HepG2 (cell line): ENCODE data around the gene SLC24A4. TPM values are rescaled to one million over a fixed set of nuclear protein-coding genes. Genes with fewer than 3 reads are reported as not detected.

Experiments
- MED1 ChIP-seq: sonication (generic); formaldehyde crosslinking; IDR thresholded peaks from 2 replicates; pipeline ENCODE4 v1.4.0; 2020; ENCODE audit warnings: missing genetic modification reagents
- ZBTB20 ChIP-seq: sonication (generic); formaldehyde crosslinking; IDR thresholded peaks from 2 replicates; pipeline ENCODE4 v1.8.1; 2023; ENCODE audit warnings: missing genetic modification reagents, low read depth, mild to moderate bottlenecking, borderline replicate concordance
- ZBTB26 ChIP-seq: IDR thresholded peaks from 2 replicates; pipeline ENCODE4 v1.6.1; 2016; ENCODE audit warnings: missing compliant biosample characterization, missing genetic modification reagents, borderline replicate concordance
- ZBTB38 ChIP-seq: sonication (generic); formaldehyde crosslinking; IDR thresholded peaks from 2 replicates; pipeline ENCODE4 v1.5.1; 2020; ENCODE audit warnings: mild to moderate bottlenecking, missing genetic modification reagents
- ZFP1 ChIP-seq: IDR thresholded peaks from 2 replicates; pipeline ENCODE4 v1.6.1; 2016
- ZMYM3 ChIP-seq: sonication (generic); formaldehyde crosslinking; IDR thresholded peaks from 2 replicates; pipeline ENCODE4 v1.5.1; 2020; ENCODE audit warnings: mild to moderate bottlenecking, missing genetic modification reagents
- ZNF510 ChIP-seq: sonication (generic); formaldehyde crosslinking; IDR thresholded peaks from 2 replicates; pipeline ENCODE4 v1.4.0; 2020; ENCODE audit warnings: low read depth, mild to moderate bottlenecking, missing genetic modification reagents
- ZNF577 ChIP-seq: sonication (generic); formaldehyde crosslinking; IDR thresholded peaks from 2 replicates; pipeline ENCODE4 v1.4.0; 2020; ENCODE audit warnings: mild to moderate bottlenecking, low read depth, missing genetic modification reagents, borderline replicate concordance
- ZNF784 ChIP-seq: sonication (generic); formaldehyde crosslinking; IDR thresholded peaks from 2 replicates; pipeline ENCODE4 v1.5.1; 2020; ENCODE audit warnings: missing genetic modification reagents, mild to moderate bottlenecking, borderline replicate concordance
- polyA plus RNA-seq, 8 experiments: library from polyadenylated mRNA; depleted of rRNA in 3 of 8; stranded (reverse) in 7 of 8; unstranded in 1 of 8; fragments of >200 nt; fragmentation: Illumina TruSeq in 4 of 8; extraction: Trizol in 4 of 8; gene quantifications; 2 replicates each; pipeline versions ENCODE4 v1.2.1 to v1.2.3, GENCODE V29; 2011 to 2016; ENCODE audit warnings: low read depth in 4 of 8, missing spikeins in 1 of 8, mixed read lengths in 1 of 8; ENCODE audit not compliant: insufficient read depth in 1 of 8
- total RNA-seq, 5 experiments: library from RNA; depleted of rRNA; stranded (reverse); fragments of >200 nt; fragmentation: Illumina TruSeq; extraction: Trizol; gene quantifications; 2 replicates each; pipeline ENCODE4 v1.2.3, GENCODE V29; 2016; ENCODE audit warnings: low read depth in 1 of 5
- TF ChIP-seq, protein P1 (sequence below): sonication (generic); formaldehyde crosslinking; IDR thresholded peaks from 2 replicates; pipeline ENCODE4 v1.4.0; 2020; ENCODE audit warnings: mild to moderate bottlenecking, missing genetic modification reagents, borderline replicate concordance
- TF ChIP-seq, protein P2 (sequence below): sonication (generic); formaldehyde crosslinking; IDR thresholded peaks from 2 replicates; pipeline ENCODE4 v1.8.0; 2022; ENCODE audit warnings: missing genetic modification reagents, low read depth, mild to moderate bottlenecking, borderline replicate concordance
- TF ChIP-seq, protein P3 (sequence below): sonication (generic); formaldehyde crosslinking; IDR thresholded peaks from 2 replicates; pipeline ENCODE4 v1.9.0; 2021; ENCODE audit warnings: missing genetic modification reagents, borderline replicate concordance
- TF ChIP-seq, protein P4 (sequence below): sonication (generic); formaldehyde crosslinking; IDR thresholded peaks from 2 replicates; pipeline ENCODE4 v1.4.0; 2020; ENCODE audit warnings: missing genetic modification reagents
- TF ChIP-seq, protein P5 (sequence below): sonication (generic); formaldehyde crosslinking; IDR thresholded peaks from 2 replicates; pipeline ENCODE4 v1.5.0; 2020; ENCODE audit warnings: missing genetic modification reagents, mild to moderate bottlenecking, borderline replicate concordance

SLC24A4 gene
- total and polyA plus RNA-seq, 2 of the 13 experiments (the other 11 are each of a cell fraction or from before 2014, with no cell fraction given) = not detected

DNA sequence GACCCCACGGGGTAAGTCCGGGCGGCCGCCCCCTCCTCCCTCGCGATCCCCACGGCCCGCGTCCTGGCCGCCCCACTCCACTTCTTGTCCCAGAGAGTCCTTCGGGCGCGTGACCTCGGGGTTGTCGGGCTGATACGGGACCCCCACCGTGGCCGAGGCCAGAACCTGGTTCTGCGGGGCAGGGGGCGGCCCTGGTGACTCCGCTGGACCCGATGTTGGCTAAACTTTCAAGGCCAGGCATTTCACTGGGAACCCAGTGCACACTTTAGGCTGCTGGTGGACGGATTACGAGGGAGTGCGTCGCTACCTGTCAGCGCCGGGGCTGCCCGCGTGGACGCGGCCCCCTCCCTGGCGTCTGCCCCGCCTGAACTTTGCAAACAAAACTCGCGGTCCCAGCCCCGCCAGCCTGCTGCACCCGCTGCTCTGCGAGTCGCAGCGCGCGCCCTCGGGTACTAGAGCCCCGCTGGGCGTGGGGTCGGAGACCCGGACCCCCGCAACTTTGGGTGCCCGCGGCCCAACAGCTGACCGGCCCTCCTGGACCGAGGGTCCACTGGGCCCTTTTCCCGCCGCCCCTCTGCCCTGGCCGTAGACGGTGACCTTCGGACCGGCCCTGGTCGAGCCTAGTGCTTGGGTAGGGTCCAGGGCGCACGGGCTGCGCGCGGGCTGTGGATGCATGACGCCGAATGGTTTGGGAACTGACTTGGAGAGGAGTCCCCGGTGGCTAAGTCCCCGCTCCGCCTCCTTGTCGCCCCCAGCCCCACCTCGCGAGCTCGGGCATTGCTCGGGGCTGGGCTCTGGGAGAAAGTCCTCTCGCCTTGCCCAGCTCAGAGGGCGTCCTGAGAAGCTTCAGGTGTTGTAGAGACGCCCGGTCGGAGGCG lies 191.2 kb downstream of the SLC24A4 start (continued):
- TF ChIP-seq, protein P1, sequence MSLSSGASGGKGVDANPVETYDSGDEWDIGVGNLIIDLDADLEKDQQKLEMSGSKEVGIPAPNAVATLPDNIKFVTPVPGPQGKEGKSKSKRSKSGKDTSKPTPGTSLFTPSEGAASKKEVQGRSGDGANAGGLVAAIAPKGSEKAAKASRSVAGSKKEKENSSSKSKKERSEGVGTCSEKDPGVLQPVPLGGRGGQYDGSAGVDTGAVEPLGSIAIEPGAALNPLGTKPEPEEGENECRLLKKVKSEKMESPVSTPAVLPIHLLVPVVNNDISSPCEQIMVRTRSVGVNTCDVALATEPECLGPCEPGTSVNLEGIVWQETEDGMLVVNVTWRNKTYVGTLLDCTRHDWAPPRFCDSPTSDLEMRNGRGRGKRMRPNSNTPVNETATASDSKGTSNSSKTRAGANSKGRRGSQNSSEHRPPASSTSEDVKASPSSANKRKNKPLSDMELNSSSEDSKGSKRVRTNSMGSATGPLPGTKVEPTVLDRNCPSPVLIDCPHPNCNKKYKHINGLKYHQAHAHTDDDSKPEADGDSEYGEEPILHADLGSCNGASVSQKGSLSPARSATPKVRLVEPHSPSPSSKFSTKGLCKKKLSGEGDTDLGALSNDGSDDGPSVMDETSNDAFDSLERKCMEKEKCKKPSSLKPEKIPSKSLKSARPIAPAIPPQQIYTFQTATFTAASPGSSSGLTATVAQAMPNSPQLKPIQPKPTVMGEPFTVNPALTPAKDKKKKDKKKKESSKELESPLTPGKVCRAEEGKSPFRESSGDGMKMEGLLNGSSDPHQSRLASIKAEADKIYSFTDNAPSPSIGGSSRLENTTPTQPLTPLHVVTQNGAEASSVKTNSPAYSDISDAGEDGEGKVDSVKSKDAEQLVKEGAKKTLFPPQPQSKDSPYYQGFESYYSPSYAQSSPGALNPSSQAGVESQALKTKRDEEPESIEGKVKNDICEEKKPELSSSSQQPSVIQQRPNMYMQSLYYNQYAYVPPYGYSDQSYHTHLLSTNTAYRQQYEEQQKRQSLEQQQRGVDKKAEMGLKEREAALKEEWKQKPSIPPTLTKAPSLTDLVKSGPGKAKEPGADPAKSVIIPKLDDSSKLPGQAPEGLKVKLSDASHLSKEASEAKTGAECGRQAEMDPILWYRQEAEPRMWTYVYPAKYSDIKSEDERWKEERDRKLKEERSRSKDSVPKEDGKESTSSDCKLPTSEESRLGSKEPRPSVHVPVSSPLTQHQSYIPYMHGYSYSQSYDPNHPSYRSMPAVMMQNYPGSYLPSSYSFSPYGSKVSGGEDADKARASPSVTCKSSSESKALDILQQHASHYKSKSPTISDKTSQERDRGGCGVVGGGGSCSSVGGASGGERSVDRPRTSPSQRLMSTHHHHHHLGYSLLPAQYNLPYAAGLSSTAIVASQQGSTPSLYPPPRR (CRISPR knock-in tag) = peak; percentile 47; the same call in 1 of the 2 replicates
- TF ChIP-seq ZBTB26 (0 out of 2 replicates have a peak, but pooled peaks have one; percentile 31), MED1 (CRISPR knock-in tag) (peak; percentile 54), ZBTB20 (CRISPR knock-in tag) (peak; percentile 32; the same call in 1 of the 2 replicates), ZMYM3 (CRISPR knock-in tag) (peak; percentile 34; the same call in 1 of the 2 replicates), ZNF510 (CRISPR knock-in tag) (0 out of 2 replicates have a peak, but pooled peaks have one; percentile 34), ZFP1 (CRISPR knock-in tag) (no peak), ZNF784 (peak; percentile 88), ZBTB38 (CRISPR knock-in tag) (peak; percentile 53; the same call in 1 of the 2 replicates), ZNF577 (no peak)
- TF ChIP-seq, protein P2, sequence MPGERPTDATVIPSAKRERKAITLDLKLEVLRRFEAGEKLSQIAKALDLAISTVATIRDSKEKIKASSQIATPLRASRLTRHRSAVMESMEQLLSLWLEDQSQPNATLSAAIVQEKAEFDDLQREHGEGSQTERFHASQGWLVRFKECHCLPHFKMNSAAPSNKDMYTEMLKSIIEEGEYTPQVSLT (CRISPR knock-in tag) = no peak; the same call in 1 of the 2 replicates
- TF ChIP-seq, protein P3, sequence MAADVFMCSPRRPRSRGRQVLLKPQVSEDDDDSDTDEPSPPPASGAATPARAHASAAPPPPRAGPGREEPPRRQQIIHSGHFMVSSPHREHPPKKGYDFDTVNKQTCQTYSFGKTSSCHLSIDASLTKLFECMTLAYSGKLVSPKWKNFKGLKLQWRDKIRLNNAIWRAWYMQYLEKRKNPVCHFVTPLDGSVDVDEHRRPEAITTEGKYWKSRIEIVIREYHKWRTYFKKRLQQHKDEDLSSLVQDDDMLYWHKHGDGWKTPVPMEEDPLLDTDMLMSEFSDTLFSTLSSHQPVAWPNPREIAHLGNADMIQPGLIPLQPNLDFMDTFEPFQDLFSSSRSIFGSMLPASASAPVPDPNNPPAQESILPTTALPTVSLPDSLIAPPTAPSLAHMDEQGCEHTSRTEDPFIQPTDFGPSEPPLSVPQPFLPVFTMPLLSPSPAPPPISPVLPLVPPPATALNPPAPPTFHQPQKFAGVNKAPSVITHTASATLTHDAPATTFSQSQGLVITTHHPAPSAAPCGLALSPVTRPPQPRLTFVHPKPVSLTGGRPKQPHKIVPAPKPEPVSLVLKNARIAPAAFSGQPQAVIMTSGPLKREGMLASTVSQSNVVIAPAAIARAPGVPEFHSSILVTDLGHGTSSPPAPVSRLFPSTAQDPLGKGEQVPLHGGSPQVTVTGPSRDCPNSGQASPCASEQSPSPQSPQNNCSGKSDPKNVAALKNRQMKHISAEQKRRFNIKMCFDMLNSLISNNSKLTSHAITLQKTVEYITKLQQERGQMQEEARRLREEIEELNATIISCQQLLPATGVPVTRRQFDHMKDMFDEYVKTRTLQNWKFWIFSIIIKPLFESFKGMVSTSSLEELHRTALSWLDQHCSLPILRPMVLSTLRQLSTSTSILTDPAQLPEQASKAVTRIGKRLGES = peak; percentile 41; the same call in 1 of the 2 replicates
- TF ChIP-seq, protein P4, sequence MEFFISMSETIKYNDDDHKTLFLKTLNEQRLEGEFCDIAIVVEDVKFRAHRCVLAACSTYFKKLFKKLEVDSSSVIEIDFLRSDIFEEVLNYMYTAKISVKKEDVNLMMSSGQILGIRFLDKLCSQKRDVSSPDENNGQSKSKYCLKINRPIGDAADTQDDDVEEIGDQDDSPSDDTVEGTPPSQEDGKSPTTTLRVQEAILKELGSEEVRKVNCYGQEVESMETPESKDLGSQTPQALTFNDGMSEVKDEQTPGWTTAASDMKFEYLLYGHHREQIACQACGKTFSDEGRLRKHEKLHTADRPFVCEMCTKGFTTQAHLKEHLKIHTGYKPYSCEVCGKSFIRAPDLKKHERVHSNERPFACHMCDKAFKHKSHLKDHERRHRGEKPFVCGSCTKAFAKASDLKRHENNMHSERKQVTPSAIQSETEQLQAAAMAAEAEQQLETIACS (CRISPR knock-in tag) = peak; percentile 62
- TF ChIP-seq, protein P5, sequence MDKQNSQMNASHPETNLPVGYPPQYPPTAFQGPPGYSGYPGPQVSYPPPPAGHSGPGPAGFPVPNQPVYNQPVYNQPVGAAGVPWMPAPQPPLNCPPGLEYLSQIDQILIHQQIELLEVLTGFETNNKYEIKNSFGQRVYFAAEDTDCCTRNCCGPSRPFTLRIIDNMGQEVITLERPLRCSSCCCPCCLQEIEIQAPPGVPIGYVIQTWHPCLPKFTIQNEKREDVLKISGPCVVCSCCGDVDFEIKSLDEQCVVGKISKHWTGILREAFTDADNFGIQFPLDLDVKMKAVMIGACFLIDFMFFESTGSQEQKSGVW (CRISPR knock-in tag) = no peak
